ENCODE measurements around the gene PCDH9.
A peak's percentile ranks its signal among the peaks of the same experiment; 100 is the strongest.

Gene PCDH9

DNA sequence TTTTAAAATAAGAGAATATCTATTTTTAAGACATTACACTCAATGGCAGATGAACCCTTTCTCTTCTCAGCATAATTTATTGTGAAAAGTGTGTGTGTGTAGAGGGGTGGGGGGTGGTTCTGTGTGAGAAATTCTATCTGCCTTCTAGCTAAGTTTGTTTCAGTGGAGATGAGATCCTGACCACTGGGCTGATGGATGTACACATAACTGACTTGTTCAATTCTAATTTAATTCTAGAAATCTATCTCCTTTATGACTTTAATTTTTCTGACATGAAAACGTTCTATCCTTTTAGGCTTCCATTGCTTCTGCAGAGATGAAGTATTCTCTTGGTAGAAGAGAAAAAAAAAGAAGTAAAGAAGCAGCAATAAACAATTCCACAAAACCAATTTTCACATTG is 891.6 kb downstream of the PCDH9 start:
- DNase-seq (ENCODE audit: low read depth), result no peak
- H3K4me3 ChIP-seq (ENCODE audit: low read depth, low read length), result no peak overlapping the region
- TF ChIP-seq, protein P1, sequence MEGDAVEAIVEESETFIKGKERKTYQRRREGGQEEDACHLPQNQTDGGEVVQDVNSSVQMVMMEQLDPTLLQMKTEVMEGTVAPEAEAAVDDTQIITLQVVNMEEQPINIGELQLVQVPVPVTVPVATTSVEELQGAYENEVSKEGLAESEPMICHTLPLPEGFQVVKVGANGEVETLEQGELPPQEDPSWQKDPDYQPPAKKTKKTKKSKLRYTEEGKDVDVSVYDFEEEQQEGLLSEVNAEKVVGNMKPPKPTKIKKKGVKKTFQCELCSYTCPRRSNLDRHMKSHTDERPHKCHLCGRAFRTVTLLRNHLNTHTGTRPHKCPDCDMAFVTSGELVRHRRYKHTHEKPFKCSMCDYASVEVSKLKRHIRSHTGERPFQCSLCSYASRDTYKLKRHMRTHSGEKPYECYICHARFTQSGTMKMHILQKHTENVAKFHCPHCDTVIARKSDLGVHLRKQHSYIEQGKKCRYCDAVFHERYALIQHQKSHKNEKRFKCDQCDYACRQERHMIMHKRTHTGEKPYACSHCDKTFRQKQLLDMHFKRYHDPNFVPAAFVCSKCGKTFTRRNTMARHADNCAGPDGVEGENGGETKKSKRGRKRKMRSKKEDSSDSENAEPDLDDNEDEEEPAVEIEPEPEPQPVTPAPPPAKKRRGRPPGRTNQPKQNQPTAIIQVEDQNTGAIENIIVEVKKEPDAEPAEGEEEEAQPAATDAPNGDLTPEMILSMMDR (conservative IDR thresholded peaks at IDR 0.05; ENCODE audit: low read depth, low read length), result no peak

DNA sequence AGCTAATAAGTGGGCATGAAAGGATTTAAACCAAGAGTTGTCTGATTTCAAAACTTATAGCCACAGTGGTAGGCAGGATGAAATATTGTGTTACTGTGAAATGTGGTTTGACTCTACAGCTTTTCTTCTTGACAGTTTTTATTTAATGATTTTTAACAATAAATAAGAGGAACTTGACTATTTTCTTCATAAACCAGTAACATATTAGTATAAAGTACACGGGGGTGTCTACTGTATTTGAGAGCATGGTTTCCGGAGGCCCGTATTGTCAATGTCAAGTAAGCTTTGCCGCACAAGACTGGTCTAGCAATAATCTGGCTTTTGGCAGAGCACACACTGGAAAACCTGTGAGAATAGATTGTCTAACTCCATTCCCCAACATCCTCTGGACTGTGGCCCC is 894.5 kb downstream of the PCDH9 start:
- no peak overlapping the region for H3K4me3 ChIP-seq (ENCODE audit: low read depth, low read length)
- no peak for DNase-seq (ENCODE audit: low read depth)
- TF ChIP-seq, protein P1 (conservative IDR thresholded peaks at IDR 0.05; ENCODE audit: low read depth, low read length), result no peak

DNA sequence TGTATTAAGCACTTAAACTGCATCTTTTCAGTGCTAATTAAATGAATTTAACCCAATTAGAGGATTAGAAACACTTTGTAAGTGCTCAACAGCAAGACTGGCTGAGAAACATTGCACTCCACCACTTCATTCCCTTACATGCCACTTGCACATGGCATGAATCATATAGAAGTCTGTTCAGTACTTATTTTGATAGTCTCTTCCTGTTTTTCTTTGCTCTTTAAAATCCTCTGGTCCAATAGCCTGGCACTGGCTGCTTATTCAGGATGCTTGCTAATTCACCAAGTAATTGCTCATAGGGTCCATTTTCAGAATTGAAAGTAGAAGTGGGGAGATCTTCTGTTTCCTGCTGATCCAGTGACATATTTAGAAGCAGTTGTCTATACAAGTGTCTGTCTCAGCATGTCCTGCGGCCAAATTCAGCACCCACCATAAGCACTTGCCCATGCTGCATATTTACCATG is 900.1 kb downstream of the PCDH9 start:
- TF ChIP-seq, protein P1 (conservative IDR thresholded peaks at IDR 0.05; ENCODE audit: low read depth, low read length), result no peak
- DNase-seq (ENCODE audit: low read depth), result peak; percentile 28
- no peak overlapping the region for H3K4me3 ChIP-seq (ENCODE audit: low read depth, low read length)

DNA sequence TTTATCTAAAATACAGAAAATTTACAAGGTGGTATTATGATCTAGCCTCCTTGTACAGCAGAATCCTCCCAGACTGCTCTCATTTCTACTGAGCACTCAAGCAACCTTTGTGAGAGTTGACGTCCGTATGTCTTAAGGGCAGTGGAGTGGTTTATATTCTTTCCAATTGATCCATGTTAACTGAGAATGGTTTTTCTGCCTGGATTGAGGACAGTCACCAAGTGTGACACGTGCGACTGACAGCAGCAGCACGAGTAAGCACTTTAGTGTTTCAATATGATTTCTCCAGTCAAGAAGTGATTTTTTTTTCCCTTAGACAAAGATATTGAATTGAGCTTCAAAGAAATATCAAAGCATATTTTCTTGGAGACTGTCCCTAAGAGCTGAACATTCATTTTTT is 901.7 kb downstream of the PCDH9 start:
- no peak overlapping the region for H3K4me3 ChIP-seq (ENCODE audit: low read depth, low read length)
- DNase-seq (ENCODE audit: low read depth), result no peak
- TF ChIP-seq, protein P1 (conservative IDR thresholded peaks at IDR 0.05; ENCODE audit: low read depth, low read length), result no peak

DNA sequence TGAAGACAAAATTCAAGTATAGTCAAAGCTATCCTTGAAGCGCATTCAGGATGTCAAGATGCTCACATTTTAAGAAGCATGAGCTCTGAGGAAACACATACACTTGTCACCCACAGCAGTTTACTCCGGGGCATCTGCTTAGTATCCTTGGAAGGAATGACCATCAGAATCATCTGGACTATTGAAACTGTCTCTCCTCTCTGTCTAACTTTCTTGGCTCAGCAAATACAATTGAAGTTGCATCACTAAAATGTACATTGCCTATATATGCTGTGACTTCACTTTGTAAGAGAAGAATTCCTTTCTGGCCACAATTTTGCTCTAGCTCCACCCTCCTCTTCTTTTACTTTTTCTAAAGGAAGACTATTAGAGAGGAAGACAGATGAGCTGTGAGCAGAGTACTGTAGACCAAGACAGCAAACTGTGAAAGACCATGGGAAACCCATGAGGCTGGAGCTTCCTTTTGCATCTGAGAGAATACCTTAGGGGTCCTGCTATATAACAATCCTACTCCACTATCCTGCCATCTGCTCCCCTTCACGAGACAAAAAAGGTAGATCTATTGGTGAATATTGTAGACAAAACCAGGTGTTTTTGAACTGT is 906.3 kb downstream of the PCDH9 start:
- H3K4me3 ChIP-seq (ENCODE audit: low read depth, low read length), result no peak overlapping the region
- DNase-seq (ENCODE audit: low read depth), result peak; percentile 9
- TF ChIP-seq, protein P1 (conservative IDR thresholded peaks at IDR 0.05; ENCODE audit: low read depth, low read length), result no peak

DNA sequence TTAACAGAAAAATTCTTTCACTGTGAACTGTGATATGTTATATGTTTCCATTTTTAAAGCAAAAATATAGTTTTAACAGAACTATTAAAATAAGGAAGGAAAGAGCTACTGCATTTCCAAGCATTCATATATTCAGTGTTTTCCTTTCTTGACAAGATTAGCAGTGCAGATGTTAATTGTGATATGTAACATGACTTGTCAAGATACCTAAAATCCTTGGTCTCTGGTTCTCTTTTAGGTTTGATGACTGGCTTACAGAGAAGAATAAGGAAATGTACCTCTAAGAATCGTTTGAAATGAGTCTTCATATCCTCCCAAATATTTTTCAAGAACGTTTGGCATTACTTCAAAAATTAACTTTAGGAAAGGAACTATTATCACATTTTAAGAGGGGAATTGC is 907.2 kb downstream of the PCDH9 start:
- TF ChIP-seq, protein P1 (conservative IDR thresholded peaks at IDR 0.05; ENCODE audit: low read depth, low read length), result no peak
- no peak for DNase-seq (ENCODE audit: low read depth)

DNA sequence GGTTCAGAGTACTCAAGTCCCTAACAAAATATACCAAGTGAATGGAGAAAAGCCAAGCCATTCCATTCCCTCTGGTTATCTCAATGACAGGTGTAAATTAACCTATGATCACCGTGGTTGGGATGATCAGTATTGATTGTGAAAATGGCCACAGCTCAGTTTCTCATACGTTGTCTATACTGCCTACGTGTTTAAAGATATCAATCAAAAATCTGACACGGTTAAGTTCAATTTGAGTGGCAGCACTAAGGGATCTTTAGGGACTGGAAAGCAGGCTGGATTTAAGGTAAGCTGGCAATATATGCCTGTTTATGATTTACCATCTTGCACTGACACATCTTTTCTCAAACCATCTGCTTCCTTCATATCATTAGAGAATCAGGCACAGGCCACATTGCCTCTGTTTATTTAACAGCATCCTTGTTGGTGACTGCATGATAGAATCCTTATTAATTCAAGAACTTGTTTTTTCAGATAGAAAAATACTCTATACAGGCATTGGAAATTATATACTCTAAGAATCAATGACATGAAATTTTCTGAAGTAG is 907.9 kb downstream of the PCDH9 start:
- H3K4me3 ChIP-seq (ENCODE audit: low read depth, low read length), result no peak overlapping the region
- TF ChIP-seq, protein P1 (conservative IDR thresholded peaks at IDR 0.05; ENCODE audit: low read depth, low read length), result no peak
- DNase-seq (ENCODE audit: low read depth), result no peak

More for the DNA sequence above, 907.2 kb downstream of the PCDH9 start:
- no peak overlapping the region for H3K4me3 ChIP-seq (ENCODE audit: low read depth, low read length)
